Measurements from ENCODE around the gene WDR45B.

The WDR45B gene

GRCh38 chr17:82684228-82684841 lies 36.1 kb upstream of the WDR45B start:
- TF ChIP-seq CTCF (IDR thresholded peaks at IDR 0.05), result no peak

GRCh38 chr17:82683534-82683933 lies 35.3 kb upstream of the WDR45B start:
- TF ChIP-seq CTCF (IDR thresholded peaks at IDR 0.05), result no peak

- no peak for TF ChIP-seq CTCF (IDR thresholded peaks at IDR 0.05)
These were observed 33.3 kb upstream of the WDR45B start for GRCh38 chr17:82681547-82681946.

GRCh38 chr17:82679586-82680465 lies 31.6 kb upstream of the WDR45B start:
- no peak for TF ChIP-seq CTCF (IDR thresholded peaks at IDR 0.05)

- no peak for TF ChIP-seq CTCF (IDR thresholded peaks at IDR 0.05)
These were observed 30.1 kb upstream of the WDR45B start for GRCh38 chr17:82678265-82678891.

- TF ChIP-seq CTCF (IDR thresholded peaks at IDR 0.05), result no peak
These were observed 29.2 kb upstream of the WDR45B start for GRCh38 chr17:82677353-82677925.

- no peak for TF ChIP-seq CTCF (IDR thresholded peaks at IDR 0.05)
These were observed 27.4 kb upstream of the WDR45B start for GRCh38 chr17:82675476-82676245.
